GM19468 (cell line): Measurements from ENCODE around the gene TSPAN9.
"Not testable (repeated sequence)": the region's sequence is repeated elsewhere in the genome, so short reads cannot be mapped to it uniquely, and the experiment has no call there.

Experiments used
- ATAC-seq: cut with Tn5 transposase; IDR thresholded peaks from one replicate; pipeline ENCODE4 v1.9.1; 2021; ENCODE audit warnings: mild to moderate bottlenecking, moderate library complexity, moderate number of reproducible peaks; ENCODE audit not compliant: unreplicated experiment; ENCODE audit errors: extremely low read depth

Gene TSPAN9

GRCh38 chr12:3043406-3043805 lies 33.8 kb upstream of the TSPAN9 start:
- ATAC-seq, result no peak

GRCh38 chr12:3044141-3044630 lies 33.0 kb upstream of the TSPAN9 start:
- ATAC-seq, result no peak

GRCh38 chr12:3045494-3045893 lies 31.7 kb upstream of the TSPAN9 start:
- ATAC-seq, result no peak

GRCh38 chr12:3045989-3046388 lies 31.2 kb upstream of the TSPAN9 start:
- ATAC-seq, result no peak

- ATAC-seq, result no peak
Measured at GRCh38 chr12:3046441-3047200, 30.6 kb upstream of the TSPAN9 start.

- ATAC-seq, result no peak
Measured at GRCh38 chr12:3047961-3048360, 29.2 kb upstream of the TSPAN9 start.

GRCh38 chr12:3048540-3048939 lies 28.6 kb upstream of the TSPAN9 start:
- no peak for ATAC-seq

- no peak for ATAC-seq
Measured at GRCh38 chr12:3049176-3049575, 28.0 kb upstream of the TSPAN9 start.

GRCh38 chr12:3049611-3050249 lies 27.4 kb upstream of the TSPAN9 start:
- ATAC-seq, result no peak

- ATAC-seq, result no peak
Measured at GRCh38 chr12:3054374-3054773, 22.8 kb upstream of the TSPAN9 start.

- ATAC-seq, result no peak
Measured at GRCh38 chr12:3055026-3055703, 22.0 kb upstream of the TSPAN9 start.

GRCh38 chr12:3055704-3056467 lies 21.3 kb upstream of the TSPAN9 start:
- no peak for ATAC-seq

- ATAC-seq, result no peak
Measured at GRCh38 chr12:3061059-3061458, 16.1 kb upstream of the TSPAN9 start.

- no peak for ATAC-seq
Measured at GRCh38 chr12:3061501-3062215, 15.5 kb upstream of the TSPAN9 start.

- no peak for ATAC-seq
Measured at GRCh38 chr12:3065300-3065699, 11.9 kb upstream of the TSPAN9 start.

- not testable (repeated sequence) for ATAC-seq
Measured at GRCh38 chr12:3065846-3066245, 11.3 kb upstream of the TSPAN9 start.

- no peak for ATAC-seq
Measured at GRCh38 chr12:3069714-3070113, 7.5 kb upstream of the TSPAN9 start.

GRCh38 chr12:3071107-3071506 lies 6.1 kb upstream of the TSPAN9 start:
- no peak for ATAC-seq

- no peak for ATAC-seq
Measured at GRCh38 chr12:3071710-3072109, 5.5 kb upstream of the TSPAN9 start.
